ENCODE data around the gene ZNF679. TPM values are rescaled to one million over a fixed set of nuclear protein-coding genes. Genes with fewer than 3 reads are reported as not detected.

The ZNF679 gene
- polyA plus RNA-seq, 3 donors: not detected

DNA sequence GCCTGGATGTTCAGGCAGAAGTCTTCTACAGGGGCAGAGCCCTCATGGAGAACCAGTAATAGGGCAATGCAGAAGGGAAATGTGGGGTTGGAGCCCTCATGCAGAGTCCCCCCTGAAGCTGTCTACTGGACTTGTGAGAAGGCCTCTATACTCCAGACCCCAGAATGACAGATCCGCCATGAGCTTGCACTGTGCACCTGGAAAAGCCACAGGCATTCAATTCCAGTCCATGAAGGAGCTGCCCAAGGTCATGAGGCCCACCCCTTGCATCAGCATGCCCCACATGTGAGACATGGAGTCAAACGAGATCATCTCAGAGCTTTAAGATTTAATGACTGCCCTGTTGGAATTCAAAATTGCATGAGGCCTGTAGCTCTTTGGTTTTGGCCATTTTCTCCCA is 4.9 kb upstream of the ZNF679 start:
- 57% methylated on average over 1 of the region's 2 CpGs for WGBS (ENCODE audit: insufficient coverage)
- intact Hi-C loops (cut with micrococcal nuclease): no loop called here
- no peak overlapping the region for H3K9ac ChIP-seq (ENCODE audit: insufficient read depth, low read length, poor library complexity, severe bottlenecking)
- H3K4me3 Mint-ChIP-seq: no peak overlapping the region
- H3K27me3 Mint-ChIP-seq (ENCODE audit: low read depth in 3 of 3): no peaks in the 10 kb centered on the region
- no peaks in the 10 kb centered on the region for H3K27me3 ChIP-seq (ENCODE audit: control insufficient read depth in 2 of 2, insufficient read depth in 2 of 2, low read length in 2 of 2)
- H3K4me2 ChIP-seq (replicated peaks; ENCODE audit: extremely low read depth, low read length, poor library complexity, severe bottlenecking): no peak overlapping the region
- no peaks in the 10 kb centered on the region for H3K79me2 ChIP-seq (ENCODE audit: insufficient read depth, low read length)
- H3K36me3 ChIP-seq (replicated peaks in 1 of 2; ENCODE audit: control insufficient read depth in 1 of 2, insufficient read depth in 2 of 2, low read length in 2 of 2): no peaks in the 10 kb centered on the region
- no peaks in the 10 kb centered on the region for H3K36me3 Mint-ChIP-seq
- no peak overlapping the region for H3K27ac Mint-ChIP-seq
- TF ChIP-seq, protein P1, sequence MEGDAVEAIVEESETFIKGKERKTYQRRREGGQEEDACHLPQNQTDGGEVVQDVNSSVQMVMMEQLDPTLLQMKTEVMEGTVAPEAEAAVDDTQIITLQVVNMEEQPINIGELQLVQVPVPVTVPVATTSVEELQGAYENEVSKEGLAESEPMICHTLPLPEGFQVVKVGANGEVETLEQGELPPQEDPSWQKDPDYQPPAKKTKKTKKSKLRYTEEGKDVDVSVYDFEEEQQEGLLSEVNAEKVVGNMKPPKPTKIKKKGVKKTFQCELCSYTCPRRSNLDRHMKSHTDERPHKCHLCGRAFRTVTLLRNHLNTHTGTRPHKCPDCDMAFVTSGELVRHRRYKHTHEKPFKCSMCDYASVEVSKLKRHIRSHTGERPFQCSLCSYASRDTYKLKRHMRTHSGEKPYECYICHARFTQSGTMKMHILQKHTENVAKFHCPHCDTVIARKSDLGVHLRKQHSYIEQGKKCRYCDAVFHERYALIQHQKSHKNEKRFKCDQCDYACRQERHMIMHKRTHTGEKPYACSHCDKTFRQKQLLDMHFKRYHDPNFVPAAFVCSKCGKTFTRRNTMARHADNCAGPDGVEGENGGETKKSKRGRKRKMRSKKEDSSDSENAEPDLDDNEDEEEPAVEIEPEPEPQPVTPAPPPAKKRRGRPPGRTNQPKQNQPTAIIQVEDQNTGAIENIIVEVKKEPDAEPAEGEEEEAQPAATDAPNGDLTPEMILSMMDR (IDR thresholded peaks at IDR 0.05): no peak
- peaks cover 9 to 75% (median 57%) of the 10 kb centered on the region in 7 donors for H3K9me3 Mint-ChIP-seq
- no peak overlapping the region for H3K27ac ChIP-seq (ENCODE audit: low read depth in 1 of 2, low read length in 2 of 2)
- no peaks in the 10 kb centered on the region for H3K4me1 ChIP-seq (ENCODE audit: control insufficient read depth in 1 of 2, insufficient read depth in 2 of 2, low read length in 2 of 2)
- H3K4me3 ChIP-seq (replicated peaks in 1 of 3; ENCODE audit: low read depth in 2 of 3, low read length in 3 of 3): no peak overlapping the region
- DNase-seq: no peak
- no peak overlapping the region for H2AFZ ChIP-seq (ENCODE audit: insufficient read depth, low read depth, low read length, poor library complexity, severe bottlenecking)
- peaks cover 44 to 90% of the 10 kb centered on the region in 2 donors for H3K9me3 ChIP-seq (replicated peaks in 1 of 2; ENCODE audit: control insufficient read depth in 1 of 2, insufficient read depth in 1 of 2, low read length in 2 of 2)
- H4K20me1 ChIP-seq (ENCODE audit: insufficient read depth, low read length): no peaks in the 10 kb centered on the region
- no peaks in the 10 kb centered on the region for H3K4me1 Mint-ChIP-seq

GRCh38 chr7:64266341-64266919 is 38.2 kb downstream of the ZNF679 start:
- no peak overlapping the region for H3K9ac ChIP-seq (ENCODE audit: insufficient read depth, low read length, poor library complexity, severe bottlenecking)
- H3K4me3 Mint-ChIP-seq: no peak overlapping the region
- H3K4me3 ChIP-seq (replicated peaks in 1 of 3; ENCODE audit: low read depth in 2 of 3, low read length in 3 of 3): no peak overlapping the region
- no peak overlapping the region for H2AFZ ChIP-seq (ENCODE audit: insufficient read depth, low read depth, low read length, poor library complexity, severe bottlenecking)
- no peak overlapping the region for H3K27ac ChIP-seq (ENCODE audit: low read depth in 1 of 2, low read length in 2 of 2)
- H3K36me3 ChIP-seq (replicated peaks in 1 of 2; ENCODE audit: control insufficient read depth in 1 of 2, insufficient read depth in 2 of 2, low read length in 2 of 2): no peaks in the 10 kb centered on the region
- no peaks in the 10 kb centered on the region for H3K36me3 Mint-ChIP-seq
- H3K4me1 Mint-ChIP-seq: no peaks in the 10 kb centered on the region
- no CpG with 5 or more reads among the region's 1 CpG for WGBS (ENCODE audit: insufficient coverage)
- intact Hi-C loops (cut with micrococcal nuclease): no loop called here
- H4K20me1 ChIP-seq (ENCODE audit: insufficient read depth, low read length): no peaks in the 10 kb centered on the region
- no peaks in the 10 kb centered on the region for H3K4me1 ChIP-seq (ENCODE audit: control insufficient read depth in 1 of 2, insufficient read depth in 2 of 2, low read length in 2 of 2)
- no peak for DNase-seq
- no peak overlapping the region for H3K27ac Mint-ChIP-seq
- no peaks in the 10 kb centered on the region for H3K79me2 ChIP-seq (ENCODE audit: insufficient read depth, low read length)
- H3K4me2 ChIP-seq (replicated peaks; ENCODE audit: extremely low read depth, low read length, poor library complexity, severe bottlenecking): no peak overlapping the region
- TF ChIP-seq, protein P1 (IDR thresholded peaks at IDR 0.05): no peak
- peaks cover 32 to 59% of the 10 kb centered on the region in 2 donors for H3K9me3 ChIP-seq (replicated peaks in 1 of 2; ENCODE audit: control insufficient read depth in 1 of 2, insufficient read depth in 1 of 2, low read length in 2 of 2)
- no peaks in the 10 kb centered on the region for H3K27me3 Mint-ChIP-seq (ENCODE audit: low read depth in 3 of 3)
- H3K27me3 ChIP-seq (ENCODE audit: control insufficient read depth in 2 of 2, insufficient read depth in 2 of 2, low read length in 2 of 2): no peaks in the 10 kb centered on the region
- H3K9me3 Mint-ChIP-seq: peaks cover 11 to 54% (median 42%) of the 10 kb centered on the region in 7 donors
